IPS-NIHi7 (cell line): ENCODE results near the gene ZNRD2.
"Not testable (repeated sequence)": the region's sequence is repeated elsewhere in the genome, so short reads cannot be mapped to it uniquely, and the experiment has no call there.

Experiments used
- DNase-seq: peaks from one replicate; pipeline ENCODE4 v3.0.0; 2012; ENCODE audit warnings: mixed read lengths; ENCODE audit errors: extremely low spot score

ZNRD2 gene

GRCh38 chr11:65555693-65556231 lies 14.5 kb upstream of the ZNRD2 start:
- no peak for DNase-seq

DNA sequence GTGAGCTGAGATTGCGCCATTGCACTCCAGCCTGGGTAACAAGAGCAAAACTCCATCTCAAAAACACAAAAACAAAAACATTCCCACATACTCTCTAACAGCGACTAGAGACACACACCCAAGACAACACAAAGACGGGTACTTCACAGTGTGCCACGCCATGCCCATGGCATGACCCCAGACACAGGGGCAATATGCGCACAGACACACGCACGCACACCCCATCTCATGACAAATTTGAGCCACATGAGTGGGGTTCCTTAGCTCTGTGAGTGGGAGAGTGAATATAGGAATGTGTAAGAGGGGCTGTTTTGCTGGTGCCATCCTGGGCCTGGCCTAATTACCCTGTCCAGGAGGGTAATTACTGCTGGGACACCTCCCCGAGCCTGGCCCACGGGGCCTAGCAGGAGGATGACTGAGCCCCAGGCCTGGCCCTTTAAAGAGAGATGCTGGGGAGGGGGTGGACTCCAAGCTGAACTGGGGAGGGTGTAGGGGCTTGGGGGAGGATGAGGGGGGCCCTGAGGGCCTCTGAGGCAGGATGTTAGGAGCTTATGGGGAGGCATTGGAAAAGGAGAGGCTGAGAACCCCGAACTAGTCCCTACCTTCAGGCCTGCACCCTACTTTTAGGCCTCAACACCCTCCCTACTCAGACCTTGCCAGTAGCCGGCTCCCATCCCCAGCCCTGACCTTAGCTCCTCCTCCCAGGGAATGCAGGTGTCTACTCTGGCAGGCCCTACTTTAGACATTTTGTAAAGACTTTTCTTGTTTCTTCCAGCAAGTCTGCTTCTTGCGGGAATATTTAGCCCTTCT lies 13.6 kb upstream of the ZNRD2 start:
- no peak for DNase-seq

DNA sequence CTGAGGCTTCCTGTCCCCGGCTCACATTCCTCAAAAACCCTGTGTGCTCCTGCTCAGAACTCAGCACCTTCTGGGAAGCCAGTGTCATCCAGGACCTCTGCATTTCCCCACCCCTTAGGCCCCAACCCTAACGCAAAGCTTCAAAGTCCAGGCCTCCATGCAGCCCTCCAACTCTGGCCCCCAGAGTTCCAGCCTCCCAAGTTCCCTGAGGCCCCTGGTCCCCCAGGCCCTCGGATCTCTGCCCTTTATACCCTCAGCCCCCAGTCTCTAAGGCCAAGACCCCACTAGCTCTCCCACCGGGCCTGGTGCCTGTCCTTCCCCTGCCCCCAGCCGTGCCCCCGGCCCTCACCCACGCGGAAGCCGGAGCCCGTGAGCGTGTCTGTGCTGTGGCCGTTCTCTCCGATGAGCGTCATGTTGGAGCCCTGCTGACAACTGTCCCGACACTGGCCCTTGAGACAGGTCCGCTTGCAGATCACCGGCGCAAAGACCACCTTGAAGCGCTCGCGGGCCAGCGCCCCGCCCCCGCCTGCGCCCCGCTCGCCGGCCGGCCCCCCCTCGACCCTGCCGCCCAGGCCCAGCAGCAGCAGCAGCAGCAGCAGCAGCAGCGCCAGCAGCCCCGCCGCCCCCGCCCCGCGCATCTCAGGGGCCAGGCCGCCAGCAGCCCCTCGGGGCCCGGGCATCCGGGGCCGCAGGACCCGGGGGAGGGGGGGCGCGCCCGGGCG lies 12.8 kb upstream of the ZNRD2 start:
- DNase-seq: no peak

GRCh38 chr11:65558002-65558929 lies 12.0 kb upstream of the ZNRD2 start, which contains the start of gene LTBP3:
LTBP3 (minus strand) TSS chr11:65558359; CDS start chr11:65557959, 400 bp downstream.
- peak; percentile 68 for DNase-seq

GRCh38 chr11:65558930-65559509 lies 11.3 kb upstream of the ZNRD2 start:
- DNase-seq: no peak

DNA sequence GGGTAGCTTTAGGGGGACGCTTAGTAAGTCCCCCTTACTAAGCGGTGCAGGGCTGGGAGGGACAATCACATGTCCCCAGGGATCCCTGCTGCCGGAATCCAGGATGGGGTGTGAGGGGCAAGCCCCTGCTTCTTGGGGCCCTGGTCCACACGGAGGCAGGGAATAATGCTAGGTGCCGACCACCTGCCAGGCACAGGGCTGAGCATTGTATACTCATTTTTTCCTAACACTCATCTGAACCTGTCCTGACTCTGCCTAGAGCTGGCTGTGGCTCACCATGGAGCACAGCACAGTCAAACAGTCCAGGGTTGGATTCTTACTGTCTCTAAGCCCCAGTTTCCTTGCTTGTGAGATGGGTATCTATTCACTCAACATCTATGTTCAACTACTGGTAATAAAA lies 10.7 kb upstream of the ZNRD2 start:
- DNase-seq: no peak

- no peak for DNase-seq
Observed at GRCh38 chr11:65559951-65560537, 10.2 kb upstream of the ZNRD2 start.

- peak; percentile 71 for DNase-seq
Observed at GRCh38 chr11:65560555-65561418, 9.5 kb upstream of the ZNRD2 start.

DNA sequence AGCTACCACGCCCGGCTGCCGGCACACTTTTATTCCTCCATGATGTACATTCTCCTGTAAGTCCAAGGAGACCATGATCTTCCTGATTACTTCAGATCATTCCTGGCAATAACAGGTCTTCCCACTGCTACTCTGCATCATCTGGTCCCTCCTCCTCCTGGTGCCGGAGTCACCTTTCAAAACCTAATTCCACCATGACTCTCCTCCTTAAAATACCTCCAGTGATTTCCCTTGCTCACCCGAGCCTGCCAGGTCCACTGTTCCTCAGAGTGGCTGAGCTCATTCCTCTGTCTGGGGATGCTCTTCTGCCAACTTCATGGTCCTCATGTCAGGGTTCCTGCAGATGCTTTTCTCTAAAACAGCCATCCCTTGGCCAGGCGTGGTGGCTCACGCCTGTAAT lies 8.3 kb upstream of the ZNRD2 start:
- no peak for DNase-seq

DNA sequence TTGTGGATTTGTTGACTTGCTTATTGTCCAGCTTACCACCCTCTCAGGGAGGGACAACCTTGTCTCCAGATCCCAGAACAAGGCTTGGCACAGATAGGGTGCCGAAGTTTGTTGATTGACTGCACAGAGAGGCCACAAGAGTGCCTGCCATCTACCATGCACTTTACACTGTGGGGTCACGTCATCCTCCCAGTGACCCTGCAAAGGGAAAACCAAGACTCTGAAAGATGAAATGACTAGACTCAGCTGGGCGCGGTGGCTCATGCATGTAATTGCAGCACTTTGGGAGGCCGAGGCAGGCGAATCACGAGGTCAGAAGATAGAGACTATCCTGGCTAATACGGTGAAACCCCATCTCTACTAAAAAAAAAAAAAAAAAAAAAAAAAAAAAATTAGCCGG lies 7.5 kb upstream of the ZNRD2 start:
- no peak for DNase-seq

GRCh38 chr11:65563601-65564000 lies 6.7 kb upstream of the ZNRD2 start:
- DNase-seq: no peak

DNA sequence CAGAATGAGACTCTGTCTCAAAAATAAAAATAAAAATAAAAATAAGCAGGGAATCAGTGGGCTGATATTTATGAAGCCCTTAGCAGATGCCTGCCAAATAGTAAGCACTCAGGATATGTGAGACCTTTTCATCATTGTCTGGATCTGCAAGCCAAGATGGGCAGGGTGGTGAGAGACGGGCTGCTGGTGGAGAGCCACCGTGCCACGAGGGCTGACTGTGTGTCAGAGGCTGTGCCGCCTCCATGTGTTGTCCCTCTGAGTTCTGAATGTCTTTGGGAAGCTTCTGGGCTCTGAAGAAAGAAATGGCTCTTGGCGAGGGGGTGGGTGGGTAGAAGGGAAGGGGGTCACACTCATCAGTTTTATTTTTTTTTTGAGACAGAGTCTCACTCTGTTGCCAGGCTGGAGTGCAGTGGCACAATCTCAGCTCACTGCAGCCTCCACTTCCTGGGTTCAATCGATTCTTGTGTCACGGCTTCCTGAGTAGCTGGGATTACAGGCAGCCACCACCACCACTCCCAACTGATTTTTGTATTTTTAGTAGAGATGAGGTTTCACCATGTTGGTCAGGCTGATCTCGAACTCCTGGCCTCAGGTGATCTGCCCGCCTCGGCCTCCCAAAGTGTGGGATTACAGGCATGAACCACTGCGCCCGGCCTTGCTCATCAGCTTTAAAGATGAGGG lies 5.3 kb upstream of the ZNRD2 start:
- DNase-seq: not testable (repeated sequence)

DNA sequence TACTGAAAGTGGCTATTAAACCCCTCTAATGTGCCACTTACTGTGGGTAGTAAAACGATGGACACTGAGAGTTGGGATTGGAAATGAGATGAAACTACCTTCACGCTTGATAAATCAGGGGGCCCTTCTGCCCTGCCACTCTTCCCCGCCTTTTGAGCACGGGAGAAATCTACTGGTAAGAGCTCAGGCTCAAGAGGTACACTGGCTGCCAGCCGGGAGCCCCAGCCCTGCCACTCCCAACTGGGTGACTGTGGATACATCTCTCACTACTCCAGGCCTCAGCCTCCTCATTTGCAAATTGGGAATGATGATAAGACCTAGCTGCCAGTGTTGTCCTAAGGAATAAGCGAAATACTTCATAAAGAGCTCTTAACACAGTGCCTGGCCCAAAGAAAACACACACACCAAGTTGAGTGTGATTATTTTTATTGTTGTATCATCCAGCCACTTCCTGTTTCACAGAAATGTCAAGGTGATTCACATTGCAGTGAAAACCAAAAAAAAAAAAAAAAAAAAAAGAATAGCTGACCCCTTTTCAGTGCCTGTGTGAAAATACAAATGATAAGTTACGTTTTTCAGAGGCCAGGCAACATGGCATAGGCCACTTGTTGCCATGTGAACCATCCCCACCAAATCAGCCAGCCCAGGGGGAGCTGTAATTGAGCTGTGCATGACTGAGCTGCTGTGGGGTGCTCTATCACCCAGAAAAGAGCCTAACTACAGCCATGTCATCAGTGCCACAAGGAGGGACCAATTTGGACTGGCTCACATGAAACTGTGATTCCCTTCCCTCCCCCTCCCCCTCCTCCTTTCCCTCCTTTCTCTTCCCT lies 4.4 kb upstream of the ZNRD2 start:
- no peak for DNase-seq

GRCh38 chr11:65569164-65569972 lies 909 bp upstream of the ZNRD2 start:
- DNase-seq: no peak

- no peak for DNase-seq
Observed at GRCh38 chr11:65571420-65571819, 1.1 kb downstream of the ZNRD2 start.

GRCh38 chr11:65571940-65572339 lies 1.7 kb downstream of the ZNRD2 start:
- no peak for DNase-seq

GRCh38 chr11:65572356-65573051 lies 2.2 kb downstream of the ZNRD2 start, which contains the start of gene FAM89B:
FAM89B (plus strand) TSS chr11:65572538; CDS start chr11:65572670, 132 bp downstream.
- peak; percentile 74 for DNase-seq
